Measurements from ENCODE around the gene BMI1. TPM values are rescaled to one million over a fixed set of nuclear protein-coding genes. Genes with fewer than 3 reads are reported as not detected.
A peak's percentile ranks its signal among the peaks of the same experiment; 100 is the strongest.

BMI1 gene
- total and polyA plus RNA-seq, 8 donors = 14.9 to 228 (median 38.2) TPM

DNA sequence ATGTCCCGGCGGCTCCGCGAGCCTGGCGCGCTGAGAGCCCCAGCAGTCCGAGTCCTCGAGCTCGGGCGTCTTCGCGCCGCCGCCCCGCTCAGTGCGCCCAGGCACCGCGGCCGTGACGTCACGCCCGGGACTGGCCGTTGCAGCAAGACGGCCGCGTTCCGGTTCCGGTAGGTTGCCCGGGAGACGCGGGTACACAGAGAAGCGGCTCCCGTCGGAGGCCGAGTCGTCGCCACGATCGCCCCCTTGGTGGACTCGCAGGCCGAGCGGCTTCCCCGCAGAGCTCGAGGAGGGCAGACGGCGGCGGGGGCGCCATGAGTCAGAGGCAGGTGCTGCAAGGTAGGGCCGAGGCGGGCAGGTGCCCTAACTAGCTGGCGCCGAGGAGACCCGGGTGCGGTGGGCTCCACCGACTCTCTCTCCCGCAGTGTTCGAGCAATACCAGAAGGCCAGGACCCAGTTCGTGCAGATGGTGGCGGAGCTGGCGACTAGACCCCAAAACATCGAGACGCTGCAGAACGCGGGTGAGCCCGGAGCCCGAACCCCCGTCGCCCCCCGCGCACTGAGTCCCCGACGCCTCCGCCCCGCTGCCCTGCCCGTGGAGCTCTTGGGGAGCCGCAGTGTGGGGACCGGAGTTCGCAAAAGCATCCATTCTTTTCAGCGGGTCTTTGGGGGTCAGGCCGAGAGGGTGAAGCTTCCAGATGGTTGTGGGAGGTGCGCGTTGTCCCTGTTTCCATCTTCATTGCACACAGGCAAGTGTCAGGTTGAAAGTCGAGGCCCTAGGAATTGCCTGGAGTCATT lies 24.6 kb downstream of the BMI1 start, which contains the start of gene SPAG6:
TSS of gene SPAG6 (plus strand) at position 196 of the 795 bp plus-strand sequence. CDS start at position 312, 116 bp downstream.
- Histone ChIP-seq H3K27ac (no peak within 1 kb of the TSS), H3K4me1 (peaks cover 0 to 22% (median 14%) of the 10 kb centered on the region in 4 donors), H3K36me3 (no peaks in the 10 kb centered on the region), H3K4me3 (peak within 1 kb of the TSS; percentile 10 to 44 (median 30)), H3K9me3 (peaks cover 0 to 14% (median 6%) of the 10 kb centered on the region in 4 donors), H3K27me3 (peaks cover 23 to 77% (median 56%) of the 10 kb centered on the region in 3 donors)
- WGBS, 5 donors = 5 to 11% (median 9%) methylated on average over 51 to 83 of the region's 83 CpGs
- no peak for TF ChIP-seq POLR2A (IDR thresholded peaks at IDR 0.05)
- TF ChIP-seq, protein P1, sequence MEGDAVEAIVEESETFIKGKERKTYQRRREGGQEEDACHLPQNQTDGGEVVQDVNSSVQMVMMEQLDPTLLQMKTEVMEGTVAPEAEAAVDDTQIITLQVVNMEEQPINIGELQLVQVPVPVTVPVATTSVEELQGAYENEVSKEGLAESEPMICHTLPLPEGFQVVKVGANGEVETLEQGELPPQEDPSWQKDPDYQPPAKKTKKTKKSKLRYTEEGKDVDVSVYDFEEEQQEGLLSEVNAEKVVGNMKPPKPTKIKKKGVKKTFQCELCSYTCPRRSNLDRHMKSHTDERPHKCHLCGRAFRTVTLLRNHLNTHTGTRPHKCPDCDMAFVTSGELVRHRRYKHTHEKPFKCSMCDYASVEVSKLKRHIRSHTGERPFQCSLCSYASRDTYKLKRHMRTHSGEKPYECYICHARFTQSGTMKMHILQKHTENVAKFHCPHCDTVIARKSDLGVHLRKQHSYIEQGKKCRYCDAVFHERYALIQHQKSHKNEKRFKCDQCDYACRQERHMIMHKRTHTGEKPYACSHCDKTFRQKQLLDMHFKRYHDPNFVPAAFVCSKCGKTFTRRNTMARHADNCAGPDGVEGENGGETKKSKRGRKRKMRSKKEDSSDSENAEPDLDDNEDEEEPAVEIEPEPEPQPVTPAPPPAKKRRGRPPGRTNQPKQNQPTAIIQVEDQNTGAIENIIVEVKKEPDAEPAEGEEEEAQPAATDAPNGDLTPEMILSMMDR (IDR thresholded peaks at IDR 0.05) = no peak
- no peak for TF ChIP-seq POLR2AphosphoS5 (IDR thresholded peaks at IDR 0.05)
- TF ChIP-seq EP300 (IDR thresholded peaks at IDR 0.05) = no peak
- intact Hi-C loops (cut with DNase I; ENCODE audit: low total_unique reads) = no loop called here
- peak; percentile 52 to 88 for DNase-seq

DNA sequence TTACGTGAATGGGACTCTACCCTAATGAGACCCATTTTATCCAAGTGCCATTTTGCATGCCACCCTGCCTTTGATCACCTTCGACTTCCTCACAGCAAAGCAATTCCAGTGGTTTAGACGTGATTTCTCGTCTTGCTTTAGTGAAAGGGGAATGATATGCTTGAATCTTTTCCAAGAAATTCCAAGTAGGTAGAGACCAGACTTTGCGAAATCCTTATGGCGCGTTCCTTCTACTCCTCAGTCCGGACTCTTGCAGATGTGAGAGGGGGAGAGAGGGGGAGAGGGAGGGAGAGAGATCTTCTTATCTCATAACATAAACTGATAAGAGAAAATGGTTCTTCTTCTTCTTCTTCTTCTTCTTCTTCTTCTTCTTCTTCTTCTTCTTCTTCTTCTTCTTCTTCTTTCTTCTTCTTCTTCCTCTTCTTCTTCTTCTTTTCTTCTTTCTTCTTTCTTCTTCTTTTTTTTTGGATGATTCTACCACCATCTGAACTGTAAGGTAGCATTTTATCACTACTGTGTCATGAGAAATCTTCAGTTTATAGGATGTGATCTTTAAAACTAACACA lies 25.3 kb downstream of the BMI1 start:
- Histone ChIP-seq H3K9me3 (peaks cover 0 to 14% (median 6%) of the 10 kb centered on the region in 4 donors), H3K27ac (no peak overlapping the region), H3K4me3 (no peak overlapping the region), H3K36me3 (no peaks in the 10 kb centered on the region), H3K27me3 (peaks cover 23 to 74% (median 52%) of the 10 kb centered on the region in 3 donors), H3K4me1 (peaks cover 0 to 20% (median 10%) of the 10 kb centered on the region in 4 donors)
- TF ChIP-seq POLR2AphosphoS5 (IDR thresholded peaks at IDR 0.05) = no peak
- no peak for TF ChIP-seq EP300 (IDR thresholded peaks at IDR 0.05)
- no peak for TF ChIP-seq POLR2A (IDR thresholded peaks at IDR 0.05)
- TF ChIP-seq, protein P1 (IDR thresholded peaks at IDR 0.05) = no peak
- intact Hi-C loops (cut with DNase I; ENCODE audit: low total_unique reads) = no loop called here
- 41 to 54% (median 50%) methylated on average over 8 of the region's 8 CpGs for WGBS, 5 donors
- no peak for DNase-seq

DNA sequence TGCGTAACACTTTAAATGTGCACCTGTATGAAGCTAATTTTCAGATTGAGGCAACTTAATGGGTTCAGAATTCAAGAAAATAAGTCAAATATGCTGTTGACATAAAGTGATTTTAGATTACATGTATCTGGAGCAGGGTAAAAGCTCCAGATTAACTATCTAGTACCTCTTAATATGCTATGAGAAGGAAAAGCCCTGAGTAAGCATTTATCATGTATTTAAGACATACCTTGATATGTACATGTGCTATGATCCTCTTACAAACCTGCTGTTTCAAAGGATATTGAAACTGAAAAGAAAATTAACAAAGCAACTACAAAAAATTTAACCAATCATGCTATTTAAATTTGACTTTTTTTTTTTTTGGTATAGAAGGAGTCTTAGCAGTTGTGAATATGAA lies 28.9 kb downstream of the BMI1 start:
- 96 to 100% (median 99%) methylated on average over 1 of the region's 1 CpG for WGBS, 5 donors
- Histone ChIP-seq H3K27ac (no peak overlapping the region), H3K27me3 (peaks cover 14 to 38% (median 28%) of the 10 kb centered on the region in 3 donors), H3K36me3 (no peaks in the 10 kb centered on the region), H3K9me3 (peaks cover 0 to 13% (median 6%) of the 10 kb centered on the region in 4 donors), H3K4me3 (no peak overlapping the region), H3K4me1 (peaks cover 0 to 11% (median 5%) of the 10 kb centered on the region in 4 donors)
- no peak for TF ChIP-seq EP300 (IDR thresholded peaks at IDR 0.05)
- no peak for TF ChIP-seq POLR2AphosphoS5 (IDR thresholded peaks at IDR 0.05)
- no peak for TF ChIP-seq POLR2A (IDR thresholded peaks at IDR 0.05)
- TF ChIP-seq, protein P1 (IDR thresholded peaks at IDR 0.05) = no peak
- intact Hi-C loops (cut with DNase I; ENCODE audit: low total_unique reads) = no loop called here
- DNase-seq = no peak

DNA sequence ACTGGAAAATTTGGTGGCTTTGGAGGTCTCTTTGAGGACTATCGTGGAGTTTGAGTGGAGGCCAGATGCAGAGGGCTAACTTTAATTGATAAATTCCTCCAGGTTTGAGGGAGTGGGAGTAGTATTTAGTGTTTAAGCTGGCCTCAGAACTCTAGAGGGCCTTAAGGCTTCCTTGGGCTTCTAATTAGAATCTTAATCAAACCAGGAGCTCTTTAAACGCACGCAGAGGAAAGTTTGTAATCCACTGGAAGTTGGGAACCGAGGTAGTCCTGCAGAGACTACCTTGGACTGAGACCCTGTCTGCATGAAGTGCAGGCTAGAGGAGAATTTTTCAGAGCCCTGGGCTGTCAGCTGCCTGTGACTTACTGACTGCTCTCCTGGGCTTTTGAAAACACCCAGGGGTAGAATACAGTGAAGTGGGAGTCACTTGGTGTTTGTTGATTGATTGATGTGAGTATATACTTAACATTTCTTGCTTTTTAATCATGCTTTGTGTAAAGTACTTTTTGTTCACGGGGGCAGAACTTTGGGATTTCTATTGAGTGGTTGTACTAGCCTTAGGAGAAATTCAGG lies 30.3 kb downstream of the BMI1 start:
- H3K36me3 ChIP-seq = no peaks in the 10 kb centered on the region
- H3K4me3 ChIP-seq = no peak overlapping the region
- no peaks in the 10 kb centered on the region for H3K4me1 ChIP-seq
- WGBS, 5 donors = 90 to 94% (median 93%) methylated on average over 5 of the region's 5 CpGs
- no peak for TF ChIP-seq EP300 (IDR thresholded peaks at IDR 0.05)
- TF ChIP-seq, protein P1 (IDR thresholded peaks at IDR 0.05) = no peak
- TF ChIP-seq POLR2A (IDR thresholded peaks at IDR 0.05) = no peak
- TF ChIP-seq POLR2AphosphoS5 (IDR thresholded peaks at IDR 0.05) = no peak
- no peak overlapping the region for H3K27ac ChIP-seq
- H3K9me3 ChIP-seq = peaks cover 0 to under 1% (median 0%) of the 10 kb centered on the region in 4 donors
- intact Hi-C loops (cut with DNase I; ENCODE audit: low total_unique reads) = no loop called here
- peaks cover 0 to 23% (median 13%) of the 10 kb centered on the region in 3 donors for H3K27me3 ChIP-seq
- DNase-seq = no peak

All from stomach (tissue), 9 donors.